Ishikawa (cell line): ENCODE measurements around the gene PCDH15.

Source experiments
- EGR1 ChIP-seq: IDR thresholded peaks from 2 replicates; pipeline ENCODE4 v1.6.1; 2012
- TAF1 ChIP-seq: IDR thresholded peaks from 2 replicates; pipeline ENCODE4 v1.6.1; 2012; ENCODE audit warnings: low read depth, mild to moderate bottlenecking
- TCF12 ChIP-seq: IDR thresholded peaks from 2 replicates; pipeline ENCODE4 v1.6.1; 2012; ENCODE audit warnings: low read depth
- TF ChIP-seq, protein P1 (sequence below): IDR thresholded peaks from 2 replicates; pipeline ENCODE4 v1.6.1; 2012; ENCODE audit warnings: low read depth, mild to moderate bottlenecking

DNA sequence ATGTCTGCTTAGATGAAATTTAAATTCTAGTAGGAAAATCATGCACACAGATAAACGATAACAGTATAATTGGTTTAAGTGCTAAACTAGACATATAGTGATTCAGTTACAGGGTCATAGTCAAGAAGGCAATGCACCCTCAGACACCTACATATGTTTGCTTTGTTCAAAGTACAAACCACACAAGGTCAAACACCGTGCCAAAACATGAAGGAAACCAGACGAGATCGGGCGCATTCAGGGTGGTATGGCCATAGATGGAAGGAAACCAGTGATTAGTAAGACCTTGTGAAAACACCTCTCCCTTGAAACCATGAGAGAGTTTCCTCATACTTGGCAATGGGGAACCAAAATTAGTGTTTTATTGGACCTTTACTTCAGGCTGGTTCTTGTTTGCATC, 906.9 kb downstream of the PCDH15 start:
- TF ChIP-seq EGR1 (no peak), TCF12 (no peak), TAF1 (no peak)
- TF ChIP-seq, protein P1, sequence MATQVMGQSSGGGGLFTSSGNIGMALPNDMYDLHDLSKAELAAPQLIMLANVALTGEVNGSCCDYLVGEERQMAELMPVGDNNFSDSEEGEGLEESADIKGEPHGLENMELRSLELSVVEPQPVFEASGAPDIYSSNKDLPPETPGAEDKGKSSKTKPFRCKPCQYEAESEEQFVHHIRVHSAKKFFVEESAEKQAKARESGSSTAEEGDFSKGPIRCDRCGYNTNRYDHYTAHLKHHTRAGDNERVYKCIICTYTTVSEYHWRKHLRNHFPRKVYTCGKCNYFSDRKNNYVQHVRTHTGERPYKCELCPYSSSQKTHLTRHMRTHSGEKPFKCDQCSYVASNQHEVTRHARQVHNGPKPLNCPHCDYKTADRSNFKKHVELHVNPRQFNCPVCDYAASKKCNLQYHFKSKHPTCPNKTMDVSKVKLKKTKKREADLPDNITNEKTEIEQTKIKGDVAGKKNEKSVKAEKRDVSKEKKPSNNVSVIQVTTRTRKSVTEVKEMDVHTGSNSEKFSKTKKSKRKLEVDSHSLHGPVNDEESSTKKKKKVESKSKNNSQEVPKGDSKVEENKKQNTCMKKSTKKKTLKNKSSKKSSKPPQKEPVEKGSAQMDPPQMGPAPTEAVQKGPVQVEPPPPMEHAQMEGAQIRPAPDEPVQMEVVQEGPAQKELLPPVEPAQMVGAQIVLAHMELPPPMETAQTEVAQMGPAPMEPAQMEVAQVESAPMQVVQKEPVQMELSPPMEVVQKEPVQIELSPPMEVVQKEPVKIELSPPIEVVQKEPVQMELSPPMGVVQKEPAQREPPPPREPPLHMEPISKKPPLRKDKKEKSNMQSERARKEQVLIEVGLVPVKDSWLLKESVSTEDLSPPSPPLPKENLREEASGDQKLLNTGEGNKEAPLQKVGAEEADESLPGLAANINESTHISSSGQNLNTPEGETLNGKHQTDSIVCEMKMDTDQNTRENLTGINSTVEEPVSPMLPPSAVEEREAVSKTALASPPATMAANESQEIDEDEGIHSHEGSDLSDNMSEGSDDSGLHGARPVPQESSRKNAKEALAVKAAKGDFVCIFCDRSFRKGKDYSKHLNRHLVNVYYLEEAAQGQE = no peak
